Colonic mucosa (tissue), 4 donors: ENCODE data around the gene GBGT1. TPM values are rescaled to one million over a fixed set of nuclear protein-coding genes. Genes with fewer than 3 reads are reported as not detected.

Experiments used
- DNase-seq: peaks from one replicate; pipeline ENCODE4 v3.0.0-alpha.2; 2020
- H3K27ac ChIP-seq: fragments of 200-600 bp; one replicate; pipeline ENCODE4 v1.8.0; 2021
- H3K27me3 ChIP-seq: fragments of 200-600 bp; one replicate; pipeline ENCODE4 v1.8.0; 2021
- H3K36me3 ChIP-seq: fragments of 200-600 bp; one replicate; pipeline ENCODE4 v1.8.0; 2021
- H3K4me1 ChIP-seq: fragments of 200-600 bp; one replicate; pipeline ENCODE4 v1.8.0; 2021; ENCODE audit warnings: mild to moderate bottlenecking
- H3K4me3 ChIP-seq: fragments of 200-600 bp; one replicate; pipeline ENCODE4 v1.8.0; 2021
- H3K9ac ChIP-seq, 2 donors: one replicate each; pipeline ENCODE4 v1.7.0; 2013; ENCODE audit warnings: control low read depth in 2 of 2, low read depth in 2 of 2, low read length in 2 of 2
- H3K9me3 ChIP-seq: fragments of 200-600 bp; one replicate; pipeline ENCODE4 v1.8.0; 2021
- CTCF ChIP-seq: fragments of 200-600 bp; IDR thresholded peaks from one replicate; pipeline ENCODE4 v1.8.0; 2022; ENCODE audit warnings: antibody characterized with exemption, mild to moderate bottlenecking
- intact Hi-C: fragments of 100-400 bp; cut with DNase I; formaldehyde crosslinking; loops from one replicate; pipeline ENCODE4 v1.14.1; 2022
- total RNA-seq, 2 donors: library from RNA; stranded (reverse); fragmentation: NEBNext Ultra II Directional in 1 of 2; extraction: Animal tissue kit (Norgen Biotek cat#: 25700) in 1 of 2; gene quantifications; one replicate each; pipeline ENCODE4 v1.2.1, GENCODE V29; 2021
- donor health status: healthy.
- donor health status: DM: no; HTN: no; CAD: no.
- donor health status: DM: no; HTN: no; CAD: no.

The GBGT1 gene
- total RNA-seq, 2 donors from 2014 or later = 4.6 to 4.8 TPM

GRCh38 chr9:133161547-133161950, 2.2 kb downstream of the GBGT1 start:
- H3K4me3 ChIP-seq = no peak overlapping the region
- no peak for DNase-seq
- no peaks in the 10 kb centered on the region for H3K27me3 ChIP-seq
- peaks cover 3% of the 10 kb centered on the region for H3K4me1 ChIP-seq
- H3K27ac ChIP-seq = no peak overlapping the region
- H3K9me3 ChIP-seq = no peaks in the 10 kb centered on the region
- H3K36me3 ChIP-seq = no peaks in the 10 kb centered on the region
- intact Hi-C loops = no loop called here
- no peak overlapping the region for H3K9ac ChIP-seq
- TF ChIP-seq CTCF = no peak

GRCh38 chr9:133160742-133161546, 2.8 kb downstream of the GBGT1 start:
- H3K9me3 ChIP-seq = no peaks in the 10 kb centered on the region
- H3K4me3 ChIP-seq = no peak overlapping the region
- peaks cover 3% of the 10 kb centered on the region for H3K4me1 ChIP-seq
- no peak overlapping the region for H3K27ac ChIP-seq
- no peak overlapping the region for H3K9ac ChIP-seq
- peak; percentile 69 for TF ChIP-seq CTCF
- no peaks in the 10 kb centered on the region for H3K36me3 ChIP-seq
- intact Hi-C loops = no loop called here
- no peaks in the 10 kb centered on the region for H3K27me3 ChIP-seq
- peak; percentile 77 for DNase-seq

- Histone ChIP-seq H3K27me3 (no peaks in the 10 kb centered on the region), H3K9ac (no peak overlapping the region), H3K4me3 (no peak overlapping the region), H3K27ac (no peak overlapping the region), H3K9me3 (no peaks in the 10 kb centered on the region), H3K4me1 (peaks cover 3% of the 10 kb centered on the region), H3K36me3 (no peaks in the 10 kb centered on the region)
- intact Hi-C loops = no loop called here
- no peak for TF ChIP-seq CTCF
- peak; percentile 14 for DNase-seq
Observed at GRCh38 chr9:133158695-133159094, 5.0 kb downstream of the GBGT1 start.

GRCh38 chr9:133155156-133155555, 8.6 kb downstream of the GBGT1 start:
- intact Hi-C loops = no loop called here
- TF ChIP-seq CTCF = no peak

GRCh38 chr9:133154097-133154989, 9.4 kb downstream of the GBGT1 start:
- intact Hi-C loops = no loop called here
- Histone ChIP-seq H3K27ac (no peak overlapping the region), H3K27me3 (no peaks in the 10 kb centered on the region), H3K36me3 (no peaks in the 10 kb centered on the region), H3K9ac (no peak overlapping the region), H3K9me3 (no peaks in the 10 kb centered on the region), H3K4me3 (no peak overlapping the region), H3K4me1 (no peaks in the 10 kb centered on the region)
- peak; percentile 10 for DNase-seq
- no peak for TF ChIP-seq CTCF

More at GRCh38 chr9:133155156-133155555, 8.6 kb downstream of the GBGT1 start:
- no peaks in the 10 kb centered on the region for H3K9me3 ChIP-seq
- DNase-seq = peak; percentile 14
- H3K27me3 ChIP-seq = no peaks in the 10 kb centered on the region
- no peak overlapping the region for H3K4me3 ChIP-seq
- H3K36me3 ChIP-seq = no peaks in the 10 kb centered on the region
- no peaks in the 10 kb centered on the region for H3K4me1 ChIP-seq
- H3K27ac ChIP-seq = no peak overlapping the region
- no peak overlapping the region for H3K9ac ChIP-seq
